ENCODE measurements around the gene SEPHS1. TPM values are rescaled to one million over a fixed set of nuclear protein-coding genes. Genes with fewer than 3 reads are reported as not detected.

The SEPHS1 gene
- polyA plus RNA-seq, 1 of the 3 experiments (the other 2 are of a cell fraction), result 64.8 TPM

DNA sequence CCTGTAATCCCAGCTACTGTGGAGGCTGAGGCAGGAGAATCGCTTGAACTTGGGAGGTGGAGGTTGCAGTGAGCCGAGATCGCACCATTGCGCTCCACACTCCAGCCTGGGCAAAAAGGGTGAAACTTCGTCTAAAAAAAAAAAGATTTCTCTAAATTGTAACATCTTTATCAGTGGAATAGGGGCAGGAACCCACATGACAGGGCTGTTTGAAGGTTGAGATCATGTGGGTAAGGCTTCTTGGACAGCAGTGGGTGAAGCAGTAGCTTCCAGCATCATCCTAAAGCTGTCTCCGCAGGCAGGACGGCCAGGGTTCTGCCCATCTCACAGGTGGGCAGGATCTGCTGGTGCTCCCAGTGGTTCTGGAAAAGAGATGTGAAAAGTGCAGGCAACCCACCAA lies 37.9 kb upstream of the SEPHS1 start:
- no peak overlapping the region for H3K9ac ChIP-seq
- no peaks in the 10 kb centered on the region for H3F3A ChIP-seq (replicated peaks; ENCODE audit: insufficient read depth)
- H3K27me3 ChIP-seq (ENCODE audit: insufficient read depth), result peaks cover 29% of the 10 kb centered on the region
- H3K9me3 ChIP-seq, result no peaks in the 10 kb centered on the region
- TF ChIP-seq RAD21 (IDR thresholded peaks at IDR 0.05; ENCODE audit: low read length), result no peak
- TF ChIP-seq TCF12 (IDR thresholded peaks at IDR 0.05), result no peak
- TF ChIP-seq, protein P1, sequence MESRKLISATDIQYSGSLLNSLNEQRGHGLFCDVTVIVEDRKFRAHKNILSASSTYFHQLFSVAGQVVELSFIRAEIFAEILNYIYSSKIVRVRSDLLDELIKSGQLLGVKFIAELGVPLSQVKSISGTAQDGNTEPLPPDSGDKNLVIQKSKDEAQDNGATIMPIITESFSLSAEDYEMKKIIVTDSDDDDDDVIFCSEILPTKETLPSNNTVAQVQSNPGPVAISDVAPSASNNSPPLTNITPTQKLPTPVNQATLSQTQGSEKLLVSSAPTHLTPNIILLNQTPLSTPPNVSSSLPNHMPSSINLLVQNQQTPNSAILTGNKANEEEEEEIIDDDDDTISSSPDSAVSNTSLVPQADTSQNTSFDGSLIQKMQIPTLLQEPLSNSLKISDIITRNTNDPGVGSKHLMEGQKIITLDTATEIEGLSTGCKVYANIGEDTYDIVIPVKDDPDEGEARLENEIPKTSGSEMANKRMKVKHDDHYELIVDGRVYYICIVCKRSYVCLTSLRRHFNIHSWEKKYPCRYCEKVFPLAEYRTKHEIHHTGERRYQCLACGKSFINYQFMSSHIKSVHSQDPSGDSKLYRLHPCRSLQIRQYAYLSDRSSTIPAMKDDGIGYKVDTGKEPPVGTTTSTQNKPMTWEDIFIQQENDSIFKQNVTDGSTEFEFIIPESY (IDR thresholded peaks at IDR 0.05; ENCODE audit: borderline replicate concordance, low read depth), result no peak
- no peak for TF ChIP-seq ELF1 (IDR thresholded peaks at IDR 0.05)
- H4K20me1 ChIP-seq (ENCODE audit: insufficient read depth), result no peaks in the 10 kb centered on the region
- H2AFZ ChIP-seq (ENCODE audit: low read depth), result no peak overlapping the region
- no peak overlapping the region for H3K4me2 ChIP-seq
- no peak for DNase-seq
- ChIA-PET CTCF (interaction anchor here (1.2 to 6.1 kb wide), 3 partner anchors 14 to 54 kb away, joined by 5 to 49 read pairs (median 6); no protein-coding TSS in a partner anchor), POLR2A (no interaction called here)
- no peaks in the 10 kb centered on the region for H3K36me3 ChIP-seq (replicated peaks in 1 of 2; ENCODE audit: control insufficient read depth in 1 of 2, insufficient read depth in 2 of 2, low read length in 1 of 2)
- no peak overlapping the region for H3K4me3 ChIP-seq (ENCODE audit: low read depth in 2 of 2, low read length in 1 of 2)
- 81% methylated on average over 7 of the region's 7 CpGs for WGBS (ENCODE audit: low lambda C conversion rate)
- H3K4me1 ChIP-seq (ENCODE audit: control insufficient read depth in 1 of 2, insufficient read depth in 2 of 2, low read depth in 1 of 2, low read length in 1 of 2), result peaks cover 0 to 8% of the 10 kb centered on the region in 2 experiments; a peak in 1 of 4 replicates
- H3K9me2 ChIP-seq, result no peaks in the 10 kb centered on the region
- no peak overlapping the region for H3K27ac ChIP-seq (ENCODE audit: low read depth in 2 of 2, low read length in 1 of 2)
- H3K79me2 ChIP-seq (ENCODE audit: insufficient read depth), result no peaks in the 10 kb centered on the region

DNA sequence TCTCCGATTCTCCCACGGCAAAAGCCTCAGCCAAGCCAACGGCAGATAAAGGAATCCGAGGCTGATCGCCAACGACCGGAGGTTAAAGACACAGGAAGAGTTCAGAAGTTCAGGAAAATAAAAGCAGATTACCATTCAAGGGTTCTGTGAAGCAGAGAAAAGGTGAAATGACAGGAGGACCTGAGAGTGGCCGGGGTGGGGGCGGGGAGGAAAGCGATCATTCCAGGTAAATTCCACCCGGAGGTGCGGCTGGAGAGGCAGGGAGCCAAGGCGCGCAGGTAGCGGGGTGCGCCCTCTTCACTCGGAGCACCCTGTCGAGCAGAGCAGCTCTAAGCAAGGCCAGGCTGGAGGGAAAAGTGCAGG lies 35.3 kb upstream of the SEPHS1 start:
- peak overlapping the region; percentile 37 to 60 for H3K4me3 ChIP-seq (ENCODE audit: low read depth in 2 of 2, low read length in 1 of 2)
- WGBS (ENCODE audit: low lambda C conversion rate), result 3% methylated on average over 18 of the region's 18 CpGs
- peak overlapping the region; percentile 83 for H3K4me2 ChIP-seq
- no peaks in the 10 kb centered on the region for H3F3A ChIP-seq (replicated peaks; ENCODE audit: insufficient read depth)
- H3K9ac ChIP-seq, result no peak overlapping the region
- H3K27ac ChIP-seq (ENCODE audit: low read depth in 2 of 2, low read length in 1 of 2), result no peak overlapping the region
- POLR2A ChIA-PET, result no interaction called here
- no peak for DNase-seq
- no peaks in the 10 kb centered on the region for H3K9me2 ChIP-seq
- no peaks in the 10 kb centered on the region for H3K36me3 ChIP-seq (replicated peaks in 1 of 2; ENCODE audit: control insufficient read depth in 1 of 2, insufficient read depth in 2 of 2, low read length in 1 of 2)
- CTCF ChIA-PET, result interaction anchor here (0.7 to 6.1 kb wide), 6 partner anchors 11 to 222 kb away, joined by 3 to 49 read pairs (median 4); partner anchors contain the start of gene MCM10
- peak overlapping the region; percentile 50 for H2AFZ ChIP-seq (ENCODE audit: low read depth)
- H3K79me2 ChIP-seq (ENCODE audit: insufficient read depth), result no peaks in the 10 kb centered on the region
- H3K4me1 ChIP-seq (ENCODE audit: control insufficient read depth in 1 of 2, insufficient read depth in 2 of 2, low read depth in 1 of 2, low read length in 1 of 2), result peaks cover 0 to 8% of the 10 kb centered on the region in 2 experiments; a peak in 1 of 4 replicates
- H4K20me1 ChIP-seq (ENCODE audit: insufficient read depth), result no peaks in the 10 kb centered on the region
- no peak for TF ChIP-seq MXI1 (IDR thresholded peaks at IDR 0.05; ENCODE audit: low read depth, low read length)
- TF ChIP-seq, protein P2, sequence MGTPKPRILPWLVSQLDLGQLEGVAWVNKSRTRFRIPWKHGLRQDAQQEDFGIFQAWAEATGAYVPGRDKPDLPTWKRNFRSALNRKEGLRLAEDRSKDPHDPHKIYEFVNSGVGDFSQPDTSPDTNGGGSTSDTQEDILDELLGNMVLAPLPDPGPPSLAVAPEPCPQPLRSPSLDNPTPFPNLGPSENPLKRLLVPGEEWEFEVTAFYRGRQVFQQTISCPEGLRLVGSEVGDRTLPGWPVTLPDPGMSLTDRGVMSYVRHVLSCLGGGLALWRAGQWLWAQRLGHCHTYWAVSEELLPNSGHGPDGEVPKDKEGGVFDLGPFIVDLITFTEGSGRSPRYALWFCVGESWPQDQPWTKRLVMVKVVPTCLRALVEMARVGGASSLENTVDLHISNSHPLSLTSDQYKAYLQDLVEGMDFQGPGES (IDR thresholded peaks at IDR 0.05; ENCODE audit: low read depth, low read length), result no peak
- TF ChIP-seq JUND (IDR thresholded peaks at IDR 0.05), result no peak
- no peak for TF ChIP-seq RXRA (IDR thresholded peaks at IDR 0.05; ENCODE audit: borderline replicate concordance, low read depth)
- TF ChIP-seq, protein P1 (IDR thresholded peaks at IDR 0.05; ENCODE audit: borderline replicate concordance, low read depth), result no peak
- TF ChIP-seq, protein P3, sequence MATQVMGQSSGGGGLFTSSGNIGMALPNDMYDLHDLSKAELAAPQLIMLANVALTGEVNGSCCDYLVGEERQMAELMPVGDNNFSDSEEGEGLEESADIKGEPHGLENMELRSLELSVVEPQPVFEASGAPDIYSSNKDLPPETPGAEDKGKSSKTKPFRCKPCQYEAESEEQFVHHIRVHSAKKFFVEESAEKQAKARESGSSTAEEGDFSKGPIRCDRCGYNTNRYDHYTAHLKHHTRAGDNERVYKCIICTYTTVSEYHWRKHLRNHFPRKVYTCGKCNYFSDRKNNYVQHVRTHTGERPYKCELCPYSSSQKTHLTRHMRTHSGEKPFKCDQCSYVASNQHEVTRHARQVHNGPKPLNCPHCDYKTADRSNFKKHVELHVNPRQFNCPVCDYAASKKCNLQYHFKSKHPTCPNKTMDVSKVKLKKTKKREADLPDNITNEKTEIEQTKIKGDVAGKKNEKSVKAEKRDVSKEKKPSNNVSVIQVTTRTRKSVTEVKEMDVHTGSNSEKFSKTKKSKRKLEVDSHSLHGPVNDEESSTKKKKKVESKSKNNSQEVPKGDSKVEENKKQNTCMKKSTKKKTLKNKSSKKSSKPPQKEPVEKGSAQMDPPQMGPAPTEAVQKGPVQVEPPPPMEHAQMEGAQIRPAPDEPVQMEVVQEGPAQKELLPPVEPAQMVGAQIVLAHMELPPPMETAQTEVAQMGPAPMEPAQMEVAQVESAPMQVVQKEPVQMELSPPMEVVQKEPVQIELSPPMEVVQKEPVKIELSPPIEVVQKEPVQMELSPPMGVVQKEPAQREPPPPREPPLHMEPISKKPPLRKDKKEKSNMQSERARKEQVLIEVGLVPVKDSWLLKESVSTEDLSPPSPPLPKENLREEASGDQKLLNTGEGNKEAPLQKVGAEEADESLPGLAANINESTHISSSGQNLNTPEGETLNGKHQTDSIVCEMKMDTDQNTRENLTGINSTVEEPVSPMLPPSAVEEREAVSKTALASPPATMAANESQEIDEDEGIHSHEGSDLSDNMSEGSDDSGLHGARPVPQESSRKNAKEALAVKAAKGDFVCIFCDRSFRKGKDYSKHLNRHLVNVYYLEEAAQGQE (IDR thresholded peaks at IDR 0.05; ENCODE audit: low read depth, low read length), result no peak
- TF ChIP-seq ELF1 (IDR thresholded peaks at IDR 0.05), result no peak
- no peak for TF ChIP-seq SIN3A (IDR thresholded peaks at IDR 0.05; ENCODE audit: borderline replicate concordance, low read depth, low read length)
- no peak for TF ChIP-seq TCF12 (IDR thresholded peaks at IDR 0.05)
- TF ChIP-seq YY1 (IDR thresholded peaks at IDR 0.05; ENCODE audit: low read depth), result no peak
- TF ChIP-seq, protein P4, sequence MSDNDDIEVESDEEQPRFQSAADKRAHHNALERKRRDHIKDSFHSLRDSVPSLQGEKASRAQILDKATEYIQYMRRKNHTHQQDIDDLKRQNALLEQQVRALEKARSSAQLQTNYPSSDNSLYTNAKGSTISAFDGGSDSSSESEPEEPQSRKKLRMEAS (IDR thresholded peaks at IDR 0.05; ENCODE audit: low read depth), result no peak
- no peak for TF ChIP-seq TAF1 (IDR thresholded peaks at IDR 0.05; ENCODE audit: borderline replicate concordance, low read depth, low read length)
- H3K9me3 ChIP-seq, result no peaks in the 10 kb centered on the region
- peaks cover 29% of the 10 kb centered on the region for H3K27me3 ChIP-seq (ENCODE audit: insufficient read depth)

All from SK-N-SH (cell line).